NCI-H1092 (cell line): ENCODE data around the gene PARN.

Experiments used
- DNase-seq: peaks from one replicate; lab custom pipeline; 2025; lab: John Stamatoyannopoulos, UW

PARN gene

DNA sequence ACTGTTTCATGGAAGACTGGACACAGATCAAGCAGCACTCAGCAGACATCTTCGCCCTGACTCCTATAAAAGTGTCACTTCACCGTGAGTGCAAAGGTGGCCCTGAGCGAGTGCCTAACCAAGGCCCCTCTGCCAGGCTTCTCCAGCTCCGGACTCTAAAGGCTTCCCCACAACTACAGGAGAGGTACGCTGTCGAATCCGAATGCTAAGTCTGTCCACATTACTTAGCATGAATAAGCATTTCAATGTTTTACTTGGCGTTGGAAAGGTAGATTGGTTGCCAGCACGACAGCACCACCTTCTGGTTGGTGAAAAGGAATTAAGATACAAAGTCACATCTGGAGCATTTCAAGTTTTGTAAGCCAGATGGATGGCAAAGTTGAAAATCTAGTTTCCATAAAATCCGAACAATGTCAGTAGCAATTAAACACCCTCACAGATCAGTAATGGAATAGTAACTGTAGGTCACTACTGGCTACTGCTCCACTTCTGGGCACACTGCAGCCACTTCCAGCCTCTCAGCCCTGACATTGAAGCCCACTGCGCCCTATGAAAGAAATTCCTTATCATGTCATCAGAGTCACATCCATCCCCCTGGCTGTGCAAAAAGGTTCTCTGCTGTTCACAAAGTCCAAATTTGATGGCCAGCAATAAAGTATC lies 100.9 kb downstream of the PARN start:
- peak; percentile 44 for DNase-seq

GRCh38 chr16:14528306-14528705 lies 101.8 kb downstream of the PARN start:
- no peak for DNase-seq

DNA sequence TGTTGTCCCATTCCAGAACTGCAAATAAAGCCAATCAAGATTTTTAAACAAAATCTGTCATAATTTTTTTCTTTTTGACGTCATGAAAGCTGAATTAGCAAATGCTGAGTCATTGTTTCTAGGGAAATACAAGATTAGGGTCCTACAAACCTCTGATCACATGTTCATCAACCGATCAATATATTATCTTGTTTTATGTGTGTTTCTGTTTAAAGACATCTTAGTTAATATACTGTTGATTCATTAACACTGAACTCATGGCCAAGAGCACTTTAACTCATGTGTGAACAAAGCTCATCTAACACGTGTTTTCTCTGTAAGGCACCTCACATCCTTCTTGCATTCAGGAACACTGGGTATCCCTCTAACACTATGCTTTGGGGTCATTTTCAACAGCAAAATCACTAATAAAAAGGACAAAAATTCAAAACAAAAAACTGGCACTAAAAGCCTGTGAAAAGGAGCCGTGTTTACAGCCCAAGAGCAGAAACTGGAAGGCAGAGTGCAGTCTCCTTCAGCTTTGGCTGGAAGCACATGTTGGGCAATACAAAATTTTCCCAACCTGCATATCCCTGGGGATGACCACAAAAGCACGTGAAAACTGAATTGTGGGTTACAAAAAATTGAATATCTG lies 102.5 kb downstream of the PARN start:
- DNase-seq: no peak

DNA sequence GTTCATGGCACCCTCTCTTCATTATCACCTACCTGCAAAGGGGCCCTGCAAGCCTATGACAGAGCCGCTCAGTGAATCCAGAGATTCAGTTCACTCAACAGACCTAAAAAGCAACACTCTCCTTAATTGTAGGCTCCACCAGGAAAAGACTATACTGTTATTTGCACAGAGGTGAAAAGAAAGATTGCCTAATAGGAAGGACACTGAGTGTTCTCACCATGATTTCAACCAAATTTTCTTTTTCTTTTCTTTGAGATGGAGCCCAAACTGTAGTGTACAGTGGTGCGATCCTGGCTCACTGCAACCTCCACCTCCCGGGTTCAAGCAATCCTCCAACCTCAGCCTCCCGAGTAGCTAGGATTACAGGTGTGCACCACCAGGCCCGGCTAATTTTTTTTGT lies 104.5 kb downstream of the PARN start:
- DNase-seq: no peak

- DNase-seq: no peak
Measured at GRCh38 chr16:14524979-14525378, 105.1 kb downstream of the PARN start.

GRCh38 chr16:14523632-14524031 lies 106.4 kb downstream of the PARN start:
- no peak for DNase-seq

DNA sequence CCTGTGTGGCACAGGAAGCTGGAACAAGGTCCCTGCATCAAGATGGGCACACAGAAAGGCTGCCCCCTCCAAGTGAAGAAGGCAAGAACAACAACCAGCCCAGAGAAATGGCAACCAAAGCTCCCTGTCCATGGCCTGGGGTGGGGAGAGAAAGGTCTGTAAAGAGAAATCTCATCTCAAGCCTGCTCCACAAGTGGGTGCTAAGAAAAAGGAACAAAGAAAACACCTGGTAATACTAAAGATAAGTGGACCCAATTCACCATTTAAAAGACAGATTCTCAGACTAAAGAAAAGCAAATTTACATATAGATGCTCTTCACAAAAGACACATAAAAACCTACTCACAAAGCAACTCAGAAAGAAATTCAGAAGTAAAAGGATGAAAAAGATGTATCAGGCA lies 107.4 kb downstream of the PARN start:
- no peak for DNase-seq

- DNase-seq: no peak
Measured at GRCh38 chr16:14520753-14521152, 109.3 kb downstream of the PARN start.

DNA sequence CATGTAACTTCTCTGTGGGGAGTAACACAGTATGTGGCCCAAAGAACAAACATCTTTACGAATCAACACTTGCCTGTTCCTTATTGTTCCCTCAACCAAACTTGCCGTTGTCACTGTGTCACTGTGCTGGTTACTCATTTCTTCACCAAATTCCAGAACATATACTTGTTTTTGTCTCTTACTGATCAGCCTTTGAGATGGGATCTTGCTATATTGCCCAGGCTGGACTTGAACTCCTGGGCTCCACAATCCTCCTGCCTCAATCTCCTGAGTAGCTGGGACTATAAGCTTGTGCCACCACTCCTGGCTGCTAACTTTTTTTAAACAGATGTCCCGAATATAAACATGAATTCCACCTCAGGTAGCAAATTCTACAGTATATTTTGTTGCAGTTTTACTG lies 115.1 kb downstream of the PARN start:
- no peak for DNase-seq

DNA sequence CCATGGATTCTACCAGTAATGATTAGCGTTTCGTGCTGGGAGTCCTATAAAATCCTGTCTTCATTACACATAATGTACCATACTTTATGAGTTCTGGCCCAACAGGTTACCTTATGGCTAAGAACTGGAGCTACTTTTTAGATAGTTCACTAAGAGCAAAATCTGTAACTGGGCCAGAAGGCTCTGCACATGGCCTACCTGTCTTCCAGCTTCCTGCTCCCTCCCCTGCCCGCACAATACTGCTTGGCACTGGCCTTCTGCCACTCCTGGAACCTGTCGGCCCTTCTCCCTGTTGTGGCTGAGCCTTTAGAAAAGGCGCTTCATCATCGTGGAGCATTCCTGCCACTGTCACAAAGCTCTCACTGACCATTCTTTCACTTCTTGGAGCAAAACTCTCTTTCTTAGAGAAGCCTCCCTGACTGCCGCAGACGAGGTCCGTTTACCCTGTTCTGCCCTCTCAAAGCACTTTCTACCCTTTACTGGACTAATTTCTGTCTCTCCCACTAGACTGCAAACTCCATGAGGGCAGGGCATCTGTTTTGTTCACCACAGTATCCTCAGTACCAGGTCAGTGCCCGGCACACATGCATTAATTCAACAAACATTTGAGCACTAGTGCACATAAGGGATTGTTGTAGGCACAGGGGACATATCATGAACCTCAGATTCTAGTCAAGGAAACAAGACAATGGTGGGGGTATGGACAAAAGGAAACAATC lies 116.5 kb downstream of the PARN start:
- DNase-seq: no peak

- DNase-seq: no peak
Measured at GRCh38 chr16:14511800-14512135, 118.3 kb downstream of the PARN start.

DNA sequence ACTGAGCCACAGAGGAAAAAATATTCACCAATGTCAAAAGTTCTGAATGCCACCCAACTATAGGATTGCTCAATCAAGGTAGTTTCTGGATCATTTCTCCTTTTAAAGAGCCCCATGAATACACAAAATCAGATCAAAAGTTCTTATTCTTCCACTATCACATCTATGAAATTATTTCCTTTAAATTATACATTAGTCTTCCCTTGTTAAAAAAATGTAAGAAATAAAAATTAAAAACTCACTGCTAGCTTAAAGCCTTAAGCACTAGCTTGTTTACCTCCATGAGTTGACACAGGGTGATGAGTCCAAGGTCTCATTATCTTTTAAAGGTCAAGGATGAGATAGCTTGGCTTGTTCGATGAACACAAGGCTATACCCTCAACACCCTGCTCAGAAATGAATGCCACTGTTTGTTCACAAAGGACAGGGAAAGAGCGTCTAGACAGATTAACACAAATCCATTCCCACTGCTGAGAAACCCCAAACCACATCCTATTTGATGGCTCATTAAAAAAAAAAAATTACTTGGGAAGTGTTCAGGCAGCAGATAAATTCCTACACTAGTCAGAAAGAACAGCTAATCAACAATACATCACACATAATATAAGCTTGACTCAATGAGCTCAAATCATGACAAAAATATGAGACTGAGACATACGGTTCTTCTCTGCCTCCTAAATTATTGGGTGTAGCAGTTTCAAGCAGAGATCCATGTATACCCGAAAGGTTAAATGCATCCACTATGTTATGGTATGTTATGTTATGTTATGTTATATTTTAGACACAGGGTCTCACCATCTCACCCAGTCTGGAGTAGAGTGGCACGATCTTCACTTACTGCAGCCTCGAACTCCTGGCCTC lies 118.9 kb downstream of the PARN start:
- no peak for DNase-seq

DNA sequence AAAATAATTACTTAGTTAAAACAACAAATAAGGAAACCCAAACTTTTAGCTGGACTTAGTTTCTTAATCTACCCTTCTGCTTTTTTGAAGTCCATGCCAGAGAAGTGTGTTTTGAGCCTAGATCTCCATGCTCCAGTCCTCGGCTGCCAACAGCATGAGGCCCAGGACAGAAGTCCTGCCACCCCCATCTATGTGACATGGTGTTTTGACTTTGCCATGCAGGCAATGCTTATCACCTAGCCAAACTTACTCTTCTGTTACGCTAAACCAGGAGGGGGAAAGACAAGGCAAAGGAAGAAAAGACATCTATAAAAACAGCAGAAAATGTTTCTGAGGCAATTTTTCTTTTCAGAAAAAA lies 119.5 kb downstream of the PARN start:
- no peak for DNase-seq

GRCh38 chr16:14509675-14510132 lies 120.4 kb downstream of the PARN start:
- no peak for DNase-seq

- no peak for DNase-seq
Measured at GRCh38 chr16:14509055-14509454, 121.0 kb downstream of the PARN start.

DNA sequence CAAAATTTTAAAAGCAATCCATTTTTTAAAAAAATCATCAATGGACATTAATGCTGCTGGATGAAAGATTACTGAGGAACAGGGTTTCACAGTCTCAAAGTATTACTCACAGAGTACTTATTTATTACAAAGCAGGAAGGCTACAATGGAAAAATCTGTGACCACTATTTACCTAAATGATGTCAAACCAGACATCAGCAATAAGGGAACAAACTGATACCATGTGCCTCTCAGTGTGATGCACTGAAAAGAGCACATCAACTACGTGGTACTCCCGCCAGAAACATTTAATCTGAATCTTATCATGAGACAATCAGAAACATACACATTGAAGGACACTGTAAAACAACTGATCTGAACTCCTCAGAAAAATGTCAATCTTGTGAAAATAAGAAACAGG lies 124.2 kb downstream of the PARN start:
- DNase-seq: no peak

DNA sequence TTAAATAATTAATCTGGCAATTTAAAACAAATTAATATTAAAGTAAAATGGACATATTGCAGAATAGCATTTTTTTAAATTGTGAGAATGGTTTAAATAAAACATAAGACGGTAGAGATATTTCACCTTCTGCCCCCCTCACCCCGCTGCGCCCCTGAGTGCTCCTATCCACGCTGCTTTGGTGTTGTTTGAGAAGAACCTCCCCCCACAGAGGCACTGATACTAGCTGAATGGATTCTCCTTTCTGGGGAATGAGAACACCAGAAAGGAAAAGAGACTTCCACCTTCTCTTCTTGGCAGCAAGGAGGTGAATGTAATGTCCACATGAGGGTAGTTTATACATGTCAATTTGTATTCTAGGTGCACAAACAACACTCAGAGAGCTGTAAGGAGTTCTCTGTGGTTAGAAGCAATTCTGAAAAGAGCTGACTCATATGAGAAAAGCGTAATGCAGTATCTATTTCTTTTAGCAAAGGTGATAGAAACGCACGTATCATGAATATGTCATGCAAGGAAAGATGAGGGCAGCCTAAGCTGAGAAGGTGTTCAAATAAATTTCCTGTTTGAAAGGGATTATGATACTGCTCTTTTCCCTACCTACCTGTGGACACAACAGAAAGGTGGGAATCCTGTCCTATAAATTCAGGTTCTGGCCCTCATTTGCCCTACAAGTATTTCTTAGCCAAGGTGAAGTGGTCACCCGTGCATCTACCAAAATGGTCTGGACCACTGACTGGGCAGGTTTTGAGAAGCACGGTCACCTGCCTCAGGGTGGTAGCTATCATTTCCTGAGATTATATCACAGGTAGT lies 126.9 kb downstream of the PARN start:
- DNase-seq: no peak

- no peak for DNase-seq
Measured at GRCh38 chr16:14502256-14502875, 127.7 kb downstream of the PARN start.

GRCh38 chr16:14501331-14502255 lies 128.5 kb downstream of the PARN start:
- DNase-seq: peak; percentile 71

DNA sequence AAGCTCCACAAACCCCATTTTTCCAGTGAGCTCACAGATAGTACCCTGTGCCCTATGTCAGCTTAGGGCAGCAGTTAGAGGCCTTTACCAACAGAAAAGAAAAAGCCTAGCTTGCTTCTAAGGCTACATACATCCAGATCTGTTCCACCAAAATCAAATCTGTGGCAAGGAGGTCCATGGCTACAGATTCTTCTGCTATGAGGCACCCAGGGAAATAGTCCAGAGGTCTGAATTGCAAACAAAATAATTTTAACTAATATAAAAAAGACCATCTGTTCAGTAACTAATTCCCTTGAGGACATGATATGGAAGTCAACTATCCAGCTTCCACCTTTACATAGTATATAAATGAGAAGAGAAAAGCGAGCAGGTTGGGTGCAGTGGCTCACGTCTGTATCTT lies 129.3 kb downstream of the PARN start:
- no peak for DNase-seq
